EL (cell line): Measurements from ENCODE around the gene FAM83B.

Experiments
- DNase-seq: peaks from one replicate; pipeline ENCODE4 v3.0.0-alpha.2; 2016

FAM83B gene

DNA sequence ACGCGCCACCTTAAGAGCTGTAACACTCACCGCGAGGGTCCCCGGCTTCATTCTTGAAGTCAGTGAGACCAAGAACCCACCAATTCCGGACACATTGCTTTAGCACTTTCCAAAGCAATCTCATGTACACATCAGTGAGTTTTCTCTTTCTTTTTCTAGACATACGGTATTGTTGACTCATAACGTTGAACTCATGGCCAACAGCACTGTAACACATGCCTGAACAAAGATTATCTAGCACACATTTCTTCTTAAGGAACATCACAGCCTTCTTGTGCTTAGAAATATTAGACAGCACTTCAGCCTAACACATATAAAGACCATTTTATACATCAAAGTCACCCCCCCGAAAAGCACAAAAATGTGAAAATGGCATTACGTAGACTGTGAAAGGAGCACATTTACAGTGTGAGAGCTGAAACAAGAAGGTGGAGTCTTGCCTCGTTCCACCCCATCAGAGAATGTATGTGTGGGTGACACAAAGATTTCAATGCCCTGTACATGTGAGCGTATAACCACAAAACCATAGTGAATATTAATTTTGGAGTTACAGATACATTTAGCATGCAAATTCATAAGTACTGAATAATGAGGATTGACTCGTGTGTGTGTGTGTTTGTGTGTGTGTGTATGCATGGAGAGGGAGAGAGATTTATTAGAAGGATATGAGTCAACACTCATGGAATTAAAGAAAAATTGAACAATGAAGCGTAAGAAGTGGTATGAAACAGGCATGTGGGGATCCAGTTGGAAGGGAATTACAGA is 134.1 kb downstream of the FAM83B start:
- peak; percentile 81 for DNase-seq

DNA sequence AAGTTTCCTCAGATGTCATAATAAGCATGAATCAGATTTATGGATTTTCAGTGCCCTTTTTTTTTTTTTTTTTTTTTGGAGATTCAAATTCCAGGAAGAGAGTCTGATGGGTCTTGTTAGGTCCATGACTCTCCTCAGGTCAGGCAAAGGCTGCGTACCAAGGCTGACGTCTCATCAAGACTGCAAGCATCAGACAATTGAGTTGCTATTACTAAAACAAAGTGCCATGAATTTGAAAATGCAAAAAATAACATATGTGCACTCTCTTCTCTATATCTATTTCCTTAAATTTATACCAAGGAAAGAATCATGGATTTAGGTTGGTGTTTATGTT is 134.7 kb downstream of the FAM83B start:
- no peak for DNase-seq

GRCh38 chr6:54981647-54982046 is 135.1 kb downstream of the FAM83B start:
- DNase-seq, result peak; percentile 60

- DNase-seq, result no peak
Observed at GRCh38 chr6:54987633-54988290, 141.2 kb downstream of the FAM83B start.

DNA sequence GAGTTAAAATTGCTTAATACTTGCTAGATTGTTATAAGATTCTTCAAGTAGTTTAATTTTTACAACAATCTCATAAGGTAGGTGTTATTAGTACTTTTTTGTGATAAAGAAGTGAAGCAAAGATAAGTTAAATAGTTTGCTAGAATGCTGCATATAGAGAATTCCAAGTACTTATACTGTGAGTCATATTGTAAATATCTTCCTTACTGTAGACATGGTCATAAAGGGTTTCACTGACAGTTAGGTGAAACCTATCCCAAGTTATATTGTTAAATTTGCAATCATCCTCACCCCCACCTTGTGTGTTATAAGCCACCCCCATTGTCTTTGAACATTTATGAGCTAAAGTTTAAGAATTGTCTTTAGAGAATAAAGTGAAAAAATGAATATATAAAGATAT is 142.0 kb downstream of the FAM83B start:
- DNase-seq, result peak; percentile 12

DNA sequence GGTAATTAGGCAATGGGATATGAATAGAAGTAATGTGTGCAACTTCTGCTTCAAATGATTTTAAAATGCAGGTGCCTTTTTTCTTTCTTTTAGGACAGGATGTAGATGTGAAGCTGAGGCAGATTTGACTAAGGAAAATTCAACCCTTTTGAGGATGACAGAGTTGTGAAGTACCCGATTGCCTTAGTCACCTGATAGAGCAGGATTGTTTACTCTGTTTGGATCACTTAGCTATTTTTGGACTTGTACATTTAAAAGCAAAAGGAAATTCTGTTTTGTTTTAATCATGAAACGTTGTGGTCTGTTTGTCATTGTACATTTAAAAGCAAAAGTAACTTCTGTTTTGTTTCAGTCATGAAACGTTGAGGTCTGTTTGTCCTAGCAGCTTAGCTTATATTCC is 143.4 kb downstream of the FAM83B start:
- DNase-seq, result no peak
